ENCODE results near the gene IKBKE.

GRCh38 chr1:206476591-206476990, 6.3 kb downstream of the IKBKE start:
- TF ChIP-seq YY1 (IDR thresholded peaks at IDR 0.05; ENCODE audit: insufficient read depth, insufficient read length) (no peak), SUZ12 (IDR thresholded peaks at IDR 0.05; ENCODE audit: extremely low read depth, insufficient read depth, insufficient read length) (no peak)

Data from NT2/D1 (cell line).